SK-N-MC (cell line): ENCODE measurements around the gene ANO10.
"Not testable (repeated sequence)": the region's sequence is repeated elsewhere in the genome, so short reads cannot be mapped to it uniquely, and the experiment has no call there.

Experiments
- EZH2 ChIP-seq: fragments of 200-600 bp; sonication (generic); IDR thresholded peaks from one replicate; pipeline ENCODE4 v1.6.1; 2017; ENCODE audit warnings: antibody characterized with exemption
- POLR2AphosphoS5 ChIP-seq: IDR thresholded peaks from 2 replicates; pipeline ENCODE4 v1.6.1; 2012; ENCODE audit warnings: mild to moderate bottlenecking, low read depth, low read length, borderline replicate concordance

DNA sequence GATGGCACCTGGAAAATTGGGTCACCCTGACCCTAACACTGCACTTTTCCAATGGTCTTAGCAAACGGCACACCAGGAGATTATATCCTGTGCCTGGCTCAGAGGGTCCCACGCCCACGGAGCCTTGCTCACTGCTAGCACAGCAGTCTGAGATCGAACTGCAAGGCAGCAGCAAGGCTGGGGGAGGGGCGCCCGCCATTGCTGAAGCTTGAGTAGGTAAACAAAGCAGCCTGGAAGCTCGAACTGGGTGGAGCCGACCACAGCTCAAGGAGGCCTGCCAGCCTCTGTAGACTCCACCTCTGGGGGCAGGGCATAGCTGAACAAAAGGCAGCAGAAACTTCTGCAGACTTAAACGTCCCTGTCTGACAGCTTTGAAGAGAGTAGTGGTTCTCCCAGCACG is 29.9 kb downstream of the ANO10 start:
- TF ChIP-seq EZH2, POLR2AphosphoS5: not testable (repeated sequence)
